Measurements from ENCODE around the gene GALNT12.

Gene GALNT12

DNA sequence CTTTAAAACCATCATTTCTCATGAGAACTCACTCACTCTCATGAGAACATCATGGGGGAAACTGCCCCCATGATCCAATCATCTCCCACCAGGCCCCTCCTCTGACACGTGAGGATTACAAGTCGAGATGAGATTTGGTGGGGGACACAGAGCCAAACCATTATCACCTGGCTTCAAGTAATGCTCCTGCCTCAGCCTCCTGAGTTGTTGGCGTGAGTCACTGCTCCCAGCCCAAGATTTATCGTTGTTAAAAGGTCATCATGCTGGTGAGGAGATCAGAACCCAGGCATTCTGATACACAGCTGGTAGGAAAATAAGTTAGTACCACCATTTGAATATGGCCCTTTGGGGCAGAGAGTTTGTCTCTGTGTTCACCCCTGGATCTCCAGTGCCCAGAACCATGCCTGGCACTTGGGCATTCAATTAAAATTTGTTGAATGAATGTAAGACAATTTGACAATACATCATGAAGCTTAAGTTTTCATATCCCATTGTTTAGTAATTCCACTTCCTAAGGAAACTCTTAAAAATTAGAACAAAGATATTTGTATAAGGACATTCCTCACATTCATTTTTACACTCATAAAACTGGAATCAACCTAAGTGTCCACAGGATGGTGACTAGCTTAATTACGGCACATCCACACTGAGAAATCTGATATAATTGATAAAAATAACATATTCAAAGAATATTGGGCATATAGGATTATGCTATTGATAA lies 78.3 kb downstream of the GALNT12 start:
- TF ChIP-seq CTCF (IDR thresholded peaks at IDR 0.05; ENCODE audit: low read depth, low read length, missing control alignments): no peak
- no peak overlapping the region for H3K4me3 ChIP-seq (ENCODE audit: low read depth, low read length)
- DNase-seq (ENCODE audit: low read depth): no peak
- in situ Hi-C loops (cut with HindIII; ENCODE audit: low sequenced_read_pairs): loop anchor here (5.0 kb wide), 1 partner anchor 37 kb away; no protein-coding TSS in a partner anchor

DNA sequence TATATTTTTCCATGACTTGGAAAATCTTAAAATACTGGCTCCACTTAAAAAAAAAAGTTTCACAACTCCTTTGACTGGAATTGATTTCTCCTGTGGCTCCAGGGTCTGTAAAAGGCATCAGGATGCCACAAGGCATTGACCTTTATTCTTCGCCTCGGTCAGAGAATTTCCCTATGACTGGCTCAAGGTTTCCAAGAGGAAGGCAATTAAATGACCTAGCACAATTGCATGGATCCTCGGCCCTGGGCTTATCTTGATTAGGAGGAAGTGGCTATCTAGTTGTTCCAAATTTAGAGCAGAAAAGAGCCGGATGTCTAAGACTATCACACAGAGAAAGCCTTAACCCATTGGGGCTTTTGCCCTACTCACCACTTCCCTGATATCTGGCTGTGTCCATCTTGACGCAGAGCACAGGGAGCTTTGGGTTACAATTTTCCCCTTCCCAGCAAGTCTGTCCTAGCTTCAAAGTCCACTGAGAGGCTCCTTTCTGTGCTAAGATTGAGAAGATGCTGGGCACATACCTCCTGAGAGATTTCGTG lies 79.3 kb downstream of the GALNT12 start:
- no peak for TF ChIP-seq CTCF (IDR thresholded peaks at IDR 0.05; ENCODE audit: low read depth, low read length, missing control alignments)
- no peak for DNase-seq (ENCODE audit: low read depth)
- in situ Hi-C loops (cut with HindIII; ENCODE audit: low sequenced_read_pairs): loop anchor here (5.0 kb wide), 1 partner anchor 36 kb away; no protein-coding TSS in a partner anchor
- no peak overlapping the region for H3K4me3 ChIP-seq (ENCODE audit: low read depth, low read length)

- in situ Hi-C loops (cut with HindIII; ENCODE audit: low sequenced_read_pairs): loop anchor here (5.0 kb wide), 1 partner anchor 34 kb away; no protein-coding TSS in a partner anchor
- DNase-seq (ENCODE audit: low read depth): no peak
- H3K4me3 ChIP-seq (ENCODE audit: low read depth, low read length): no peak overlapping the region
- no peak for TF ChIP-seq CTCF (IDR thresholded peaks at IDR 0.05; ENCODE audit: low read depth, low read length, missing control alignments)
Measured at GRCh38 chr9:98887918-98888510, 80.5 kb downstream of the GALNT12 start.

GRCh38 chr9:98888801-98889421 lies 81.4 kb downstream of the GALNT12 start:
- H3K4me3 ChIP-seq (ENCODE audit: low read depth, low read length): no peak overlapping the region
- no peak for DNase-seq (ENCODE audit: low read depth)
- no peak for TF ChIP-seq CTCF (IDR thresholded peaks at IDR 0.05; ENCODE audit: low read depth, low read length, missing control alignments)
- in situ Hi-C loops (cut with HindIII; ENCODE audit: low sequenced_read_pairs): loop anchor here (5.0 kb wide), 1 partner anchor 33 kb away; no protein-coding TSS in a partner anchor

DNA sequence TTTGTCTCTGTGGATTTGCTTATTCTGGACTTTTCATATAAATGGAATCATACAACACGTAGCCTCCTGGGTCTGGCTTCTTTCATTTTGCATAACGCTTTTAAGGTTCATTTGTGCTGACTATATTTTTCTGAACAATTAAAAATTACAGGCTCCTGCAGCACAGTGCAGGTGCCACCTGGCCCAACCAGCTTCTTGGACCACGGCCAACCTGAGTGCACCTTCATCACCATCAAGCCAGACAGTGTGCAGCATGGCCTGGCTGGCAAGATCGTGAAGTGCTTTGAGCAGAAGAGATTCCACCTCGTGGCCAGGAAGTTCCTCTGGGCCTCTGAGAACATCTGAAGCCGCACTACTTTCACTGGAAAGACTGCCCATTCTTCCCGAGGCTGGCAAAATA lies 82.8 kb downstream of the GALNT12 start:
- no peak for DNase-seq (ENCODE audit: low read depth)
- in situ Hi-C loops (cut with HindIII; ENCODE audit: low sequenced_read_pairs): no loop called here
- TF ChIP-seq CTCF (IDR thresholded peaks at IDR 0.05; ENCODE audit: low read depth, low read length, missing control alignments): no peak
- no peak overlapping the region for H3K4me3 ChIP-seq (ENCODE audit: low read depth, low read length)

DNA sequence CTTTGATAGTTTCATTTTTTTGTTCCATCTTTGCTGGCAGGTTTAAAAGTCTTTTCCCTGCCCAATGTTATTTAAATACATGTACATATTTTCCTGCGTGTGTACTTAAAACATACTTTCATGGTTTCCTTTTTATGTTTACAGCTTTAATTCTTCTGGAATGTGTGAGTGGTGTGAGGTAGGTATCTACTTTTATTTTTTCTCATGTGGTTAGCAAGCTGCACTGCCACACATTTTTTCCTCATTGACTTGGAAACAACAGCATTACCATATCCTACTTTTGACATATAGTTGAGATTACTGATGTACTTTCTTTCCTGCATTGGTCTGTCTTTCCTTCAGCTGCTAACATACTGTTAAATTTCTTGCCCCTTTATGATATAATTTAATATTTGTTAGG lies 84.8 kb downstream of the GALNT12 start:
- no peak for DNase-seq (ENCODE audit: low read depth)
- TF ChIP-seq CTCF (IDR thresholded peaks at IDR 0.05; ENCODE audit: low read depth, low read length, missing control alignments): no peak
- no peak overlapping the region for H3K4me3 ChIP-seq (ENCODE audit: low read depth, low read length)
- in situ Hi-C loops (cut with HindIII; ENCODE audit: low sequenced_read_pairs): no loop called here
